Stimulated activated naive CD8-positive, alpha-beta T cell treated with anti-CD3 and anti-CD28 coated beads, Interleukin-15, amount 100 ng/mL, for 72 hours (primary cell): ENCODE measurements around the gene PRPF38A.
A peak's percentile ranks its signal among the peaks of the same experiment; 100 is the strongest.

ENCODE experiments used
- ATAC-seq: fragments of 150-1000 bp; cut with Tn5 transposase; 2 replicates; pipeline ENCODE4 v1.10.0; 2021; ENCODE audit warnings: mild to moderate bottlenecking, moderate library complexity
- DNase-seq, 2 donors: peaks; one replicate each; pipeline ENCODE4 v3.0.0; 2021 to 2022
- H3K27ac Mint-ChIP-seq, 2 donors: one replicate each; pipeline ENCODE4 v1.8.0; 2022; ENCODE audit warnings: mild to moderate bottlenecking in 2 of 2, mixed read lengths in 2 of 2, moderate library complexity in 2 of 2
- H3K27me3 Mint-ChIP-seq: one replicate; pipeline ENCODE4 v1.8.0; 2022; ENCODE audit warnings: mixed read lengths
- H3K4me1 Mint-ChIP-seq: one replicate; pipeline ENCODE4 v1.8.0; 2022; ENCODE audit warnings: mild to moderate bottlenecking, mixed read lengths
- H3K4me3 Mint-ChIP-seq, 2 donors: one replicate each; pipeline ENCODE4 v1.8.0; 2022; ENCODE audit warnings: mild to moderate bottlenecking in 2 of 2, mixed read lengths in 2 of 2, moderate library complexity in 1 of 2
- H3K9me3 Mint-ChIP-seq, 2 donors: one replicate each; pipeline ENCODE4 v1.8.0; 2022; ENCODE audit warnings: mixed read lengths in 2 of 2

The PRPF38A gene

GRCh38 chr1:52424231-52424636 is 19.8 kb downstream of the PRPF38A start:
- Mint-ChIP-seq H3K4me3 (peak overlapping the region; percentile 44 to 77), H3K9me3 (no peaks in the 10 kb centered on the region), H3K4me1 (peaks cover 41% of the 10 kb centered on the region), H3K27ac (peak overlapping the region; percentile 81 to 97), H3K27me3 (no peaks in the 10 kb centered on the region)
- ATAC-seq (peak; percentile 96), DNase-seq (peak in 1 of 2 donors; percentile 31)

GRCh38 chr1:52424813-52425212 is 20.4 kb downstream of the PRPF38A start:
- no peak for ATAC-seq
- no peaks in the 10 kb centered on the region for H3K9me3 Mint-ChIP-seq
- peak overlapping the region in 1 of 2 donors; percentile 46 for H3K4me3 Mint-ChIP-seq
- H3K4me1 Mint-ChIP-seq = peaks cover 35% of the 10 kb centered on the region
- no peak for DNase-seq
- H3K27ac Mint-ChIP-seq = peak overlapping the region; percentile 12 to 28
- no peaks in the 10 kb centered on the region for H3K27me3 Mint-ChIP-seq

- ATAC-seq (no peak), DNase-seq (no peak)
- H3K9me3 Mint-ChIP-seq = no peaks in the 10 kb centered on the region
- peaks cover 34% of the 10 kb centered on the region for H3K4me1 Mint-ChIP-seq
- H3K27ac Mint-ChIP-seq = no peak overlapping the region
- no peaks in the 10 kb centered on the region for H3K27me3 Mint-ChIP-seq
- H3K4me3 Mint-ChIP-seq = no peak overlapping the region
Measured at GRCh38 chr1:52426371-52426770, 22.0 kb downstream of the PRPF38A start.

GRCh38 chr1:52427152-52427551 is 22.8 kb downstream of the PRPF38A start:
- no peaks in the 10 kb centered on the region for H3K27me3 Mint-ChIP-seq
- H3K4me1 Mint-ChIP-seq = peaks cover 34% of the 10 kb centered on the region
- H3K27ac Mint-ChIP-seq = peak overlapping the region in 1 of 2 donors; percentile 0

GRCh38 chr1:52432807-52433206 is 28.4 kb downstream of the PRPF38A start:
- H3K4me1 Mint-ChIP-seq = no peaks in the 10 kb centered on the region
- no peaks in the 10 kb centered on the region for H3K9me3 Mint-ChIP-seq
- H3K4me3 Mint-ChIP-seq = no peak overlapping the region
- no peaks in the 10 kb centered on the region for H3K27me3 Mint-ChIP-seq
- ATAC-seq (no peak), DNase-seq (no peak)
- no peak overlapping the region for H3K27ac Mint-ChIP-seq

More at GRCh38 chr1:52427152-52427551, 22.8 kb downstream of the PRPF38A start:
- ATAC-seq = no peak
- no peak for DNase-seq
- no peaks in the 10 kb centered on the region for H3K9me3 Mint-ChIP-seq
- H3K4me3 Mint-ChIP-seq = no peak overlapping the region

- no peaks in the 10 kb centered on the region for H3K4me1 Mint-ChIP-seq
- ATAC-seq = no peak
- H3K27ac Mint-ChIP-seq = no peak overlapping the region
- DNase-seq = no peak
- H3K9me3 Mint-ChIP-seq = no peaks in the 10 kb centered on the region
- no peaks in the 10 kb centered on the region for H3K27me3 Mint-ChIP-seq
- no peak overlapping the region for H3K4me3 Mint-ChIP-seq
Measured at GRCh38 chr1:52435211-52435610, 30.8 kb downstream of the PRPF38A start.

- no peak overlapping the region for H3K4me3 Mint-ChIP-seq
- no peak overlapping the region for H3K27ac Mint-ChIP-seq
- H3K27me3 Mint-ChIP-seq = no peaks in the 10 kb centered on the region
- ATAC-seq (no peak), DNase-seq (no peak)
- no peaks in the 10 kb centered on the region for H3K9me3 Mint-ChIP-seq
- no peaks in the 10 kb centered on the region for H3K4me1 Mint-ChIP-seq
Measured at GRCh38 chr1:52435650-52436049, 31.2 kb downstream of the PRPF38A start.

GRCh38 chr1:52436817-52437216 is 32.4 kb downstream of the PRPF38A start:
- DNase-seq = no peak
- H3K9me3 Mint-ChIP-seq = no peaks in the 10 kb centered on the region
- ATAC-seq = no peak
- no peaks in the 10 kb centered on the region for H3K4me1 Mint-ChIP-seq
- H3K4me3 Mint-ChIP-seq = no peak overlapping the region
- peak overlapping the region in 1 of 2 donors; percentile 3 for H3K27ac Mint-ChIP-seq
- no peaks in the 10 kb centered on the region for H3K27me3 Mint-ChIP-seq

- no peak overlapping the region for H3K27ac Mint-ChIP-seq
- no peaks in the 10 kb centered on the region for H3K9me3 Mint-ChIP-seq
- DNase-seq = no peak
- no peaks in the 10 kb centered on the region for H3K4me1 Mint-ChIP-seq
- ATAC-seq = no peak
- H3K27me3 Mint-ChIP-seq = no peaks in the 10 kb centered on the region
- no peak overlapping the region for H3K4me3 Mint-ChIP-seq
Measured at GRCh38 chr1:52439976-52440375, 35.6 kb downstream of the PRPF38A start.

- ATAC-seq = no peak
- Mint-ChIP-seq H3K4me3 (no peak overlapping the region), H3K27me3 (no peaks in the 10 kb centered on the region), H3K27ac (no peak overlapping the region), H3K9me3 (no peaks in the 10 kb centered on the region), H3K4me1 (no peaks in the 10 kb centered on the region)
- DNase-seq = no peak
Measured at GRCh38 chr1:52444463-52444862, 40.1 kb downstream of the PRPF38A start.

- Mint-ChIP-seq H3K4me3 (no peak overlapping the region), H3K4me1 (no peaks in the 10 kb centered on the region), H3K9me3 (no peaks in the 10 kb centered on the region), H3K27me3 (no peaks in the 10 kb centered on the region), H3K27ac (no peak overlapping the region)
- no peak for DNase-seq
- ATAC-seq = no peak
Measured at GRCh38 chr1:52454127-52454526, 49.7 kb downstream of the PRPF38A start.

- no peaks in the 10 kb centered on the region for H3K27me3 Mint-ChIP-seq
- H3K27ac Mint-ChIP-seq = no peak overlapping the region
- no peak overlapping the region for H3K4me3 Mint-ChIP-seq
- H3K9me3 Mint-ChIP-seq = no peaks in the 10 kb centered on the region
- no peak for ATAC-seq
- DNase-seq = no peak
- no peaks in the 10 kb centered on the region for H3K4me1 Mint-ChIP-seq
Measured at GRCh38 chr1:52454779-52455178, 50.4 kb downstream of the PRPF38A start.

GRCh38 chr1:52455686-52456085 is 51.3 kb downstream of the PRPF38A start:
- H3K9me3 Mint-ChIP-seq = no peaks in the 10 kb centered on the region
- H3K4me3 Mint-ChIP-seq = no peak overlapping the region
- DNase-seq = no peak
- no peaks in the 10 kb centered on the region for H3K4me1 Mint-ChIP-seq
- no peak for ATAC-seq
- H3K27me3 Mint-ChIP-seq = no peaks in the 10 kb centered on the region
- H3K27ac Mint-ChIP-seq = no peak overlapping the region

- Mint-ChIP-seq H3K4me1 (no peaks in the 10 kb centered on the region), H3K27ac (no peak overlapping the region), H3K9me3 (no peaks in the 10 kb centered on the region), H3K27me3 (no peaks in the 10 kb centered on the region), H3K4me3 (no peak overlapping the region)
- DNase-seq = no peak
- ATAC-seq = no peak
Measured at GRCh38 chr1:52460694-52461093, 56.3 kb downstream of the PRPF38A start.

- Mint-ChIP-seq H3K9me3 (no peaks in the 10 kb centered on the region), H3K4me3 (no peak overlapping the region), H3K27me3 (no peaks in the 10 kb centered on the region), H3K4me1 (no peaks in the 10 kb centered on the region), H3K27ac (no peak overlapping the region)
- ATAC-seq = no peak
- DNase-seq = no peak
Measured at GRCh38 chr1:52461821-52462220, 57.4 kb downstream of the PRPF38A start.

GRCh38 chr1:52463891-52464290 is 59.5 kb downstream of the PRPF38A start:
- H3K4me3 Mint-ChIP-seq = no peak overlapping the region
- no peak for ATAC-seq
- no peak overlapping the region for H3K27ac Mint-ChIP-seq
- no peaks in the 10 kb centered on the region for H3K4me1 Mint-ChIP-seq
- DNase-seq = no peak
- no peaks in the 10 kb centered on the region for H3K9me3 Mint-ChIP-seq
- no peaks in the 10 kb centered on the region for H3K27me3 Mint-ChIP-seq

GRCh38 chr1:52469108-52469507 is 64.7 kb downstream of the PRPF38A start:
- Mint-ChIP-seq H3K9me3 (no peaks in the 10 kb centered on the region), H3K27me3 (no peaks in the 10 kb centered on the region), H3K27ac (peak overlapping the region in 1 of 2 donors; percentile 4), H3K4me1 (peaks cover 4% of the 10 kb centered on the region), H3K4me3 (no peak overlapping the region)
- DNase-seq (no peak), ATAC-seq (no peak)
